GM15510 (cell line): ENCODE data around the gene FAIM2.

Source experiments
- POLR2A ChIP-seq: IDR thresholded peaks from 3 replicates; pipeline ENCODE4 v1.6.1; 2011; ENCODE audit warnings: borderline replicate concordance; ENCODE audit not compliant: insufficient read length; ENCODE audit errors: extremely low read depth

The FAIM2 gene

GRCh38 chr12:49903700-49904423 is at the start of gene FAIM2:
Gene FAIM2, minus strand, starts transcription at chr12:49903900. Its CDS starts 108 bp downstream, at chr12:49903792.
- no peak for TF ChIP-seq POLR2A

GRCh38 chr12:49953151-49953550 is 49.5 kb upstream of the FAIM2 start:
- TF ChIP-seq POLR2A, result no peak

- no peak for TF ChIP-seq POLR2A
Measured at GRCh38 chr12:49952391-49953055, 48.8 kb upstream of the FAIM2 start.

- no peak for TF ChIP-seq POLR2A
Measured at GRCh38 chr12:49951411-49952240, 47.9 kb upstream of the FAIM2 start.

- no peak for TF ChIP-seq POLR2A
Measured at GRCh38 chr12:49950273-49951251, 46.9 kb upstream of the FAIM2 start, which contains the start of gene AQP2. Gene AQP2, plus strand, starts transcription at chr12:49950737. Its CDS starts 94 bp downstream, at chr12:49950831.

- TF ChIP-seq POLR2A, result no peak
Measured at GRCh38 chr12:49949866-49950265, 46.2 kb upstream of the FAIM2 start.

GRCh38 chr12:49948866-49949845 is 45.5 kb upstream of the FAIM2 start:
- TF ChIP-seq POLR2A, result no peak

- no peak for TF ChIP-seq POLR2A
Measured at GRCh38 chr12:49947593-49948226, 44.0 kb upstream of the FAIM2 start.

- no peak for TF ChIP-seq POLR2A
Measured at GRCh38 chr12:49946497-49946896, 42.8 kb upstream of the FAIM2 start.

- TF ChIP-seq POLR2A, result no peak
Measured at GRCh38 chr12:49946086-49946485, 42.4 kb upstream of the FAIM2 start.

- no peak for TF ChIP-seq POLR2A
Measured at GRCh38 chr12:49945394-49946080, 41.8 kb upstream of the FAIM2 start.

GRCh38 chr12:49944718-49945117 is 41.0 kb upstream of the FAIM2 start:
- TF ChIP-seq POLR2A, result no peak
